KMS-11 (cell line): ENCODE measurements around the gene NXPH4.

ENCODE experiments used
- H2AFZ ChIP-seq: fragments of 200-600 bp; sonication (generic); 2 replicates; pipeline ENCODE4 v1.6.1; 2016; ENCODE audit warnings: antibody characterized with exemption, mixed run types, low read depth
- H3K27ac ChIP-seq: fragments of 200-600 bp; sonication (generic); 2 replicates; pipeline ENCODE4 v1.6.1; 2016; ENCODE audit warnings: mild to moderate bottlenecking, mixed run types
- H3K27me3 ChIP-seq: fragments of 200-600 bp; sonication (generic); 2 replicates; pipeline ENCODE4 v1.6.1; 2017; ENCODE audit warnings: mild to moderate bottlenecking, low read depth, mixed run types, moderate library complexity; ENCODE audit not compliant: insufficient read depth
- H3K36me3 ChIP-seq: fragments of 200-600 bp; sonication (generic); 2 replicates; pipeline ENCODE4 v1.6.1; 2017; ENCODE audit warnings: mild to moderate bottlenecking, mixed run types; ENCODE audit not compliant: insufficient read depth
- H3K4me1 ChIP-seq: fragments of 200-600 bp; sonication (generic); 2 replicates; pipeline ENCODE4 v1.6.1; 2016; ENCODE audit warnings: mild to moderate bottlenecking, low read depth, mixed run types; ENCODE audit not compliant: poor library complexity, severe bottlenecking
- H3K4me2 ChIP-seq: fragments of 200-600 bp; sonication (generic); 2 replicates; pipeline ENCODE4 v1.7.0; 2016; ENCODE audit warnings: mild to moderate bottlenecking, mixed run types
- H3K4me3 ChIP-seq: fragments of 200-600 bp; sonication (generic); IDR thresholded peaks from 2 replicates; pipeline ENCODE4 v1.6.1; 2017; ENCODE audit warnings: low read depth, low read length, mixed read lengths; ENCODE audit not compliant: insufficient read depth
- H3K79me2 ChIP-seq: fragments of 200-600 bp; sonication (generic); 2 replicates; pipeline ENCODE4 v1.6.1; 2016; ENCODE audit warnings: low read depth, mixed run types; ENCODE audit not compliant: insufficient read depth
- H3K9ac ChIP-seq: fragments of 200-600 bp; sonication (generic); 2 replicates; pipeline ENCODE4 v1.6.1; 2016; ENCODE audit warnings: mild to moderate bottlenecking, mixed run types
- H4K20me1 ChIP-seq: fragments of 200-600 bp; sonication (generic); 2 replicates; pipeline ENCODE4 v1.6.1; 2016; ENCODE audit warnings: mild to moderate bottlenecking, mixed run types; ENCODE audit not compliant: insufficient read depth
- TF ChIP-seq, protein P1 (sequence below): fragments of 200-600 bp; sonication (generic); conservative IDR thresholded peaks from 2 replicates; pipeline ENCODE4 v1.6.1; 2017; ENCODE audit warnings: low read depth, mild to moderate bottlenecking, antibody characterized with exemption, low read length, moderate library complexity, mixed read lengths

The NXPH4 gene

DNA sequence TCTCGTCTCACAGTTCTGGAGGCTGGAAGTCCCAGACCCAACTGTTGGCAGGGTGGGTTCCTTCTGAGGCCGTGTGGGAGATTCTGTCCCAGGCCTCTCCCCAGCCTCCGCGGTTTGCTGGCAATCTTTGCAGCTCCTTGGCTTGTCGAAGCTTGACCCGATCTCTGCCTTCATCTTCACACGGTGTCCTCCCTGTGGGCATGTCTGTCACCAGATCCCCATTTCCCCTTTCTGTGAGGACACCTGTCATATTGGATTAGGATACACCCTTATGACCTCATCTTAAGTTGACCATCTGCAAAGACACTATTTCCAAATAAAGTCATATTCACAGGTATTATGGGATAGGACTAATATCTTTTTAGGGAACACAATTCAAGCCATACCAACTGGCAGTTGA is 46.6 kb upstream of the NXPH4 start:
- Histone ChIP-seq H3K79me2 (no peaks in the 10 kb centered on the region), H4K20me1 (no peaks in the 10 kb centered on the region), H2AFZ (no peak overlapping the region), H3K4me3 (no peak overlapping the region), H3K4me2 (no peak overlapping the region), H3K4me1 (no peaks in the 10 kb centered on the region), H3K9ac (no peak overlapping the region), H3K36me3 (no peaks in the 10 kb centered on the region), H3K27ac (no peak overlapping the region), H3K27me3 (peaks cover 11% of the 10 kb centered on the region; the same call in 1 of the 2 replicates)
- TF ChIP-seq, protein P1, sequence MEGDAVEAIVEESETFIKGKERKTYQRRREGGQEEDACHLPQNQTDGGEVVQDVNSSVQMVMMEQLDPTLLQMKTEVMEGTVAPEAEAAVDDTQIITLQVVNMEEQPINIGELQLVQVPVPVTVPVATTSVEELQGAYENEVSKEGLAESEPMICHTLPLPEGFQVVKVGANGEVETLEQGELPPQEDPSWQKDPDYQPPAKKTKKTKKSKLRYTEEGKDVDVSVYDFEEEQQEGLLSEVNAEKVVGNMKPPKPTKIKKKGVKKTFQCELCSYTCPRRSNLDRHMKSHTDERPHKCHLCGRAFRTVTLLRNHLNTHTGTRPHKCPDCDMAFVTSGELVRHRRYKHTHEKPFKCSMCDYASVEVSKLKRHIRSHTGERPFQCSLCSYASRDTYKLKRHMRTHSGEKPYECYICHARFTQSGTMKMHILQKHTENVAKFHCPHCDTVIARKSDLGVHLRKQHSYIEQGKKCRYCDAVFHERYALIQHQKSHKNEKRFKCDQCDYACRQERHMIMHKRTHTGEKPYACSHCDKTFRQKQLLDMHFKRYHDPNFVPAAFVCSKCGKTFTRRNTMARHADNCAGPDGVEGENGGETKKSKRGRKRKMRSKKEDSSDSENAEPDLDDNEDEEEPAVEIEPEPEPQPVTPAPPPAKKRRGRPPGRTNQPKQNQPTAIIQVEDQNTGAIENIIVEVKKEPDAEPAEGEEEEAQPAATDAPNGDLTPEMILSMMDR, result no peak

DNA sequence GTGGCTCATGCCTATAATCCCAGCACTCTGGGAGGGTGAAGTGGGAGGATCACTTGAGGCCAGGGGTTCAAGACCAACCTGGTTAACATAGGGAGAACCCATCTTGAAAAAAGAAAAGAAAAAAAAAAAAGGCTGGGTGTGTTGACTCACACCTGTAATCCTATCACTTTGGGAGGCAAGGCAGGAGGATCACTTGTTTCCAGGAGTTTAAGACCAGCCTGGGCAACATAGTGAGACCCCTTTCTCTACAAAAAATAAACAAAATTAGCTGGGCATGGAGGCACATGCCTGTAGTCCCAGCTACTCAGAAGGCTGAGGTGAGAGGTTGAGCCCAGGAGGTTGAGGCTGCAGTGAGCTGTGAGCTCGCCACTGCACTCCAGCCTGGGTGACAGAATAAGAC is 46.2 kb upstream of the NXPH4 start:
- Histone ChIP-seq H3K4me2 (no peak overlapping the region), H3K9ac (no peak overlapping the region), H3K4me1 (no peaks in the 10 kb centered on the region), H4K20me1 (no peaks in the 10 kb centered on the region), H3K79me2 (no peaks in the 10 kb centered on the region), H3K36me3 (no peaks in the 10 kb centered on the region), H3K4me3 (no peak overlapping the region), H3K27ac (no peak overlapping the region), H3K27me3 (peaks cover 11% of the 10 kb centered on the region; the same call in 1 of the 2 replicates), H2AFZ (no peak overlapping the region)
- TF ChIP-seq, protein P1, result no peak

DNA sequence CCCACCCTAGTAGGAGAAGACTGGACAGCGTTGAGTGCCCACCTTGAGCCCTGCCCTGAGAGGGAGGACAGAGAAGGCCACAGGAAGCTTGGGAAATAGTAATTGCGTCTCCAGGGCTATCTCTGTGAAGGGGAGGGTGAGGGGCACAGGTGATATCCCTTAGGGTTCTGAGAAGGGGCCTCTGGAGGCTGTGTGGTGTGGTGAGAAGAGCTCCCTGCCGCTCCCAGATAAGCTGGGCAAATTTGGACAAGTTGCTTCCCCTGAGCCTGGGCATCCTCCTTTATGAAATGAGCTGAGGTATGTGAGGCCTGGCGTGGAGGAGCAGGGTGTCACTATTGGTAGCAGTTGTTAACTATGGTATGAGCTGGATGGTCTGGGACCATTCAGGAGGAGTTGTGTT is 45.7 kb upstream of the NXPH4 start:
- Histone ChIP-seq H3K9ac (no peak overlapping the region), H3K27ac (no peak overlapping the region), H3K27me3 (peaks cover 11% of the 10 kb centered on the region; the same call in 1 of the 2 replicates), H3K79me2 (no peaks in the 10 kb centered on the region), H3K4me2 (no peak overlapping the region), H3K4me1 (no peaks in the 10 kb centered on the region), H4K20me1 (no peaks in the 10 kb centered on the region), H2AFZ (no peak overlapping the region), H3K4me3 (no peak overlapping the region), H3K36me3 (no peaks in the 10 kb centered on the region)
- TF ChIP-seq, protein P1, result no peak

DNA sequence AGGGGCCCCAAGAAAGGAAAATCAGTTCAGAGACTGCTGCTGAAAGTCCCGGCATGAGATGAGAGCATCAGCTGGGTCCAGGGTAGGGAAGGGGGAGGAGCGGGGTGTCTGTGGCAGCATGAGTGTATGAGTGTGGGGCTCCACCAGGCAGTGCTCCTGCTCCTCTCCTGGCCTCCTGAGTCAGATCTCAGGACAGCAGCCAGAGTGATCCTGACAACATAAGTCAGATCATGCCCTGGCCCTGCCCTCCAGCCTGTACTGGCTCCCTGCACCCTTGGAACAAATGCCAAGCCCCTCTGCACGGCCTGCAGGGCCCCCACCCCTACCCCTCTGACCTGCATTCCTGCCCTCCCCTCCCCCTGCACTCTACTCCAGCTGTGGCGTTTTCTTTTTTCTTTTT is 44.9 kb upstream of the NXPH4 start:
- Histone ChIP-seq H2AFZ (no peak overlapping the region), H3K27me3 (peaks cover 11% of the 10 kb centered on the region; the same call in 1 of the 2 replicates), H3K4me1 (no peaks in the 10 kb centered on the region), H3K9ac (no peak overlapping the region), H3K4me2 (no peak overlapping the region), H3K79me2 (no peaks in the 10 kb centered on the region), H3K27ac (no peak overlapping the region), H3K4me3 (no peak overlapping the region), H4K20me1 (no peaks in the 10 kb centered on the region), H3K36me3 (no peaks in the 10 kb centered on the region)
- TF ChIP-seq, protein P1, result no peak
